DND-41 (cell line): ENCODE results near the gene SCN9A.

ENCODE experiments used
- EZH2 ChIP-seq: IDR thresholded peaks from 3 replicates; pipeline ENCODE4 v1.6.1; 2012; ENCODE audit warnings: borderline replicate concordance, low read depth, mild to moderate bottlenecking, moderate library complexity, low read length, inconsistent platforms; ENCODE audit not compliant: severe bottlenecking
- TF ChIP-seq, protein P1 (sequence below): IDR thresholded peaks from 2 replicates; pipeline ENCODE4 v1.5.1; 2012; ENCODE audit warnings: borderline replicate concordance, low read length, moderate library complexity, mild to moderate bottlenecking; ENCODE audit not compliant: poor library complexity, severe bottlenecking; ENCODE audit errors: extremely low read depth

DNA sequence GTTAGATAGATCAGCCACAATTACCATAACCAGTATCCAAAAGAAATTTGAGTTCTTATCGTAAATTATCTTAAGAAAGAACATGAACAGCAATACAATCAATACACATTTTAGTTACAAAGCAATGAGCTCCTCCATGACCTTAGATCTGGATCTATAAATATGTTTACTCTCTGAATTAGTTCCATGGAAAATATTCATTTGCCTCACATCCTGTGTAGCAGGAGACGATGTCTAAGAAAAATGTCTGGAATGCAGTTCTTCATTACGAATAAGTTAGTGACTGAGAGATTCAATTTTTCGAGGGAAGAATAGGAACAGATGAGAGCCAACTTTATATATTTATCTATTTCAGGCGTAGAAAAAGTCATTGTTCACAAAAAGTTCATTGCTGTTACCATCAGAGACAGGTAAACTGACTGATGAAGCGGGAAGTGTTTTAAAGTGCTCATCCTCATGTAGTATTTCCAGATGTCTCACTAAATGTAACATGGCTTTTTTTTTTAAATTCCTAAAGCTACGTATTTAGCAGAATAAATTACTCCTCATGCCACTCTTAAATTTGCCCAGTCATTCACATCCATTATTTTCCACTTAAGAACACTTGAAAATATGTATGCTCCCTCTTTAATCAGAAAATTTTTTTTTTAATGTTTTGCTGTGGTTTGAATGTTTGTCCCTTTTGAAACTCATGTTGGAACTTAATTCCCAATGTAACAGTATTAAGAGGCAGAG lies 141.5 kb downstream of the SCN9A start:
- TF ChIP-seq, protein P1, sequence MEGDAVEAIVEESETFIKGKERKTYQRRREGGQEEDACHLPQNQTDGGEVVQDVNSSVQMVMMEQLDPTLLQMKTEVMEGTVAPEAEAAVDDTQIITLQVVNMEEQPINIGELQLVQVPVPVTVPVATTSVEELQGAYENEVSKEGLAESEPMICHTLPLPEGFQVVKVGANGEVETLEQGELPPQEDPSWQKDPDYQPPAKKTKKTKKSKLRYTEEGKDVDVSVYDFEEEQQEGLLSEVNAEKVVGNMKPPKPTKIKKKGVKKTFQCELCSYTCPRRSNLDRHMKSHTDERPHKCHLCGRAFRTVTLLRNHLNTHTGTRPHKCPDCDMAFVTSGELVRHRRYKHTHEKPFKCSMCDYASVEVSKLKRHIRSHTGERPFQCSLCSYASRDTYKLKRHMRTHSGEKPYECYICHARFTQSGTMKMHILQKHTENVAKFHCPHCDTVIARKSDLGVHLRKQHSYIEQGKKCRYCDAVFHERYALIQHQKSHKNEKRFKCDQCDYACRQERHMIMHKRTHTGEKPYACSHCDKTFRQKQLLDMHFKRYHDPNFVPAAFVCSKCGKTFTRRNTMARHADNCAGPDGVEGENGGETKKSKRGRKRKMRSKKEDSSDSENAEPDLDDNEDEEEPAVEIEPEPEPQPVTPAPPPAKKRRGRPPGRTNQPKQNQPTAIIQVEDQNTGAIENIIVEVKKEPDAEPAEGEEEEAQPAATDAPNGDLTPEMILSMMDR, result no peak
- no peak for TF ChIP-seq EZH2
